Measurements from ENCODE around the gene CCDC137.

The CCDC137 gene

DNA sequence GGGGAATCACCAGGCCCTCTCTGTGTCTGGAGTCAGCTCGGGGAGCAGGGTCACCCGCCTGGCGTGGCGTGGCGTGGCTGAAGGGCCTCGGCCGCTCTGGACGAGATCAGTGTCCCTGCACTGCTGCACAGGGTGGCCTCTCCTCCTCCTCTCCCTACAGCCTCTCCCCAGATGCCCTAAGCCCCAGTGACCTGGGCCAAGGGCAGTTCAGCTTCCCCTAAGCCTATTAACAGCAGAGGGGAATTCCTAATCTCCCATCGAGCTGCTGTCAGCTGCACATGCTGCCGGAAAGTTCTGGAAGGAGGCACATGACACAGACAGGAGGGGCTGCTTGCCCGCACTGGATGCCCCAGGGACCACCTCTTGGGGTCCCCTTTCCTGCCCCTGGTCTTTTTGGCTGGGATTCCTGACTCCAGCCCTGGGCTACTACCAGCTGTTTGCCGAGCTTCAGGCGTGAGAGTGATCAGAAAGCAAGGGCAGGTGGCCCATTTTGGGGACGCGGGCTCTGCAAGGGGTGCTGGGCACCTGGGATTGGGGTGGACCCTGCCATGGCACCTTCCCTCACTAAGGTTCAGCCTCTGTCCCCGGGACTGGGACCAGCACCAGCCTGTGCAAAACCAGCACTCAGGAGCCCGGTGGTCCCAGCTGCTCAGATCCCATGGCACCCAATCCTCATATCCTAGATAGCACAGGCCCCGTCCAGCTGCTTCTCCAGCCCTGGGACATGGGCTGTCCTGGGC, 11.0 kb upstream of the CCDC137 start:
- H3K4me3 ChIP-seq (ENCODE audit: low read length): no peak overlapping the region
- no peak overlapping the region for H3K4me2 ChIP-seq (ENCODE audit: low read depth, low read length)
- H3K79me2 ChIP-seq (ENCODE audit: low read length): no peaks in the 10 kb centered on the region
- H4K20me1 ChIP-seq (ENCODE audit: insufficient read depth, low read length): no peaks in the 10 kb centered on the region
- no peak overlapping the region for H2AFZ ChIP-seq (ENCODE audit: low read length)
- H3K9ac ChIP-seq (ENCODE audit: low read length): no peak overlapping the region
- no peak overlapping the region for H3K27ac ChIP-seq (ENCODE audit: low read length)
- H3K9me3 ChIP-seq (replicated peaks; ENCODE audit: insufficient read depth, low read length): no peaks in the 10 kb centered on the region
- no peak for DNase-seq
- H3K4me1 ChIP-seq (ENCODE audit: low read length): 0 out of 2 replicates have a peak, but pooled peaks cover 6% of the 10 kb centered on the region
- H3K27me3 ChIP-seq (replicated peaks; ENCODE audit: insufficient read depth, low read length): no peaks in the 10 kb centered on the region
- H3F3A ChIP-seq (ENCODE audit: insufficient read depth, low read length): no peaks in the 10 kb centered on the region
- H3K36me3 ChIP-seq (replicated peaks; ENCODE audit: insufficient read depth, low read length): no peaks in the 10 kb centered on the region
- no peaks in the 10 kb centered on the region for H3K9me2 ChIP-seq (replicated peaks; ENCODE audit: insufficient read depth, low read length)
- TF ChIP-seq, protein P1, sequence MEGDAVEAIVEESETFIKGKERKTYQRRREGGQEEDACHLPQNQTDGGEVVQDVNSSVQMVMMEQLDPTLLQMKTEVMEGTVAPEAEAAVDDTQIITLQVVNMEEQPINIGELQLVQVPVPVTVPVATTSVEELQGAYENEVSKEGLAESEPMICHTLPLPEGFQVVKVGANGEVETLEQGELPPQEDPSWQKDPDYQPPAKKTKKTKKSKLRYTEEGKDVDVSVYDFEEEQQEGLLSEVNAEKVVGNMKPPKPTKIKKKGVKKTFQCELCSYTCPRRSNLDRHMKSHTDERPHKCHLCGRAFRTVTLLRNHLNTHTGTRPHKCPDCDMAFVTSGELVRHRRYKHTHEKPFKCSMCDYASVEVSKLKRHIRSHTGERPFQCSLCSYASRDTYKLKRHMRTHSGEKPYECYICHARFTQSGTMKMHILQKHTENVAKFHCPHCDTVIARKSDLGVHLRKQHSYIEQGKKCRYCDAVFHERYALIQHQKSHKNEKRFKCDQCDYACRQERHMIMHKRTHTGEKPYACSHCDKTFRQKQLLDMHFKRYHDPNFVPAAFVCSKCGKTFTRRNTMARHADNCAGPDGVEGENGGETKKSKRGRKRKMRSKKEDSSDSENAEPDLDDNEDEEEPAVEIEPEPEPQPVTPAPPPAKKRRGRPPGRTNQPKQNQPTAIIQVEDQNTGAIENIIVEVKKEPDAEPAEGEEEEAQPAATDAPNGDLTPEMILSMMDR (IDR thresholded peaks at IDR 0.05; ENCODE audit: low read length): no peak

DNA sequence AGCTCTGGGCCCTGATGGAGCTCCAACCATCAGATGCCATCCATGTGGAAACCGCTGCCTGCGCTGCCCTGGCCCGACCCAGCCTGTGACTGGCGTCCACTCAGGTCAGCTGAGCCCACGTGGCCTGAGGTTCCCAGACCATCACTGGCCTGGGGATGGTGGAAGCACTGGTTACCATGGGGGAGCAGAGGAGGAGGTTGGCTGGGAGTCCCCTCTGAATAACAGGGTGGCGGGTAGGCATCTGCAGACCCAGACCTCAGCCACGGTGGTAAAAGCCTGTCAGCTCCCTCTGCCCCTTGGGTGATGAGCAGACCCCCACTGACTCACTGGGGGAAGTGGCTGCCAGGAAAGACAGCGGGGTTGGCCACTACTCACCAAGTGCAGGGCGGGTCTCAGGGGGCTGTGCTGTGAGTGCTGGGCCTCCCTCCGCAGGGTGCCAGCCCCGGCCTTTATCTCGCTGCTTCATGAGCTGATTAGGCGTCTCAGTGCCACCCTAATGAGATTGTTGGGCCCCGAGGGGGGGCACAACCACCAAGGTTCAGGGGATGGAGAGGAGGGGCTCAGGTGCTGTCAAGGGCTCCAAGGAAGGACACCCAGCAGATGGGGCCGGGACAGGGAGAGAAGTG, 10.3 kb upstream of the CCDC137 start, which contains the start of gene PDE6G:
PDE6G (minus strand) TSS at position 425 of the 626 bp plus-strand sequence. CDS start 3,237 bp downstream, outside the sequence.
- TF ChIP-seq EZH2phosphoT487 (IDR thresholded peaks at IDR 0.05; ENCODE audit: low read length): no peak
- TF ChIP-seq, protein P1 (IDR thresholded peaks at IDR 0.05; ENCODE audit: low read length): no peak
- no peak for TF ChIP-seq EZH2 (optimal IDR thresholded peaks at IDR 0.05; ENCODE audit: low read depth, low read length)
- Histone ChIP-seq H3F3A (ENCODE audit: insufficient read depth, low read length) (no peaks in the 10 kb centered on the region), H3K27me3 (replicated peaks; ENCODE audit: insufficient read depth, low read length) (no peaks in the 10 kb centered on the region), H3K4me1 (ENCODE audit: low read length) (0 out of 2 replicates have a peak, but pooled peaks cover 6% of the 10 kb centered on the region), H3K36me3 (replicated peaks; ENCODE audit: insufficient read depth, low read length) (no peaks in the 10 kb centered on the region), H3K9me2 (replicated peaks; ENCODE audit: insufficient read depth, low read length) (no peaks in the 10 kb centered on the region), H3K27ac (ENCODE audit: low read length) (no peak within 1 kb of the TSS), H3K9ac (ENCODE audit: low read length) (no peak within 1 kb of the TSS), H3K4me3 (ENCODE audit: low read length) (no peak within 1 kb of the TSS), H3K79me2 (ENCODE audit: low read length) (no peaks in the 10 kb centered on the region), H2AFZ (ENCODE audit: low read length) (0 out of 2 replicates have a peak within 1 kb of the TSS, but pooled peaks have one; percentile 15), H3K9me3 (replicated peaks; ENCODE audit: insufficient read depth, low read length) (no peaks in the 10 kb centered on the region), H4K20me1 (ENCODE audit: insufficient read depth, low read length) (no peaks in the 10 kb centered on the region), H3K4me2 (ENCODE audit: low read depth, low read length) (no peak within 1 kb of the TSS)
- DNase-seq: no peak

DNA sequence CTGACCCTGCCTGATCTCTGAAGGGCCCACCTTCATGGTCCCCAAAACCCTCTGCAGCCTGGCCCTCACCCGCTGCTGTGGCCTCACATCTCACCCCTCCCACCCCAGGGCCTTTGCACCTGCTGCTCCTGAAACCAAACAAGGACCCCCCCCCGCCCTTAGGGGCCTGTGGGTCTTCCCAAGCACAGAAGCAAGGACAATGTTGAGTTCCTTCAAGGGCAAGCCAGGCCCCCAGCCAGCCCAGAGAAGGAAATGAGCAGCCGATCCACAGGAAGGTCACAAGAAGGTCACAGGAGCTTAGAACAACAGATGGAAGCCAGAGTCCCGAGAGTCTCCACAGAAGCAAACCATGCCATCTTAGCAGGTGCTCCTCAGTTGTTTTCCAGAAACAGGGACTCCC, 9.7 kb upstream of the CCDC137 start:
- H3K4me1 ChIP-seq (ENCODE audit: low read length): 0 out of 2 replicates have a peak, but pooled peaks cover 6% of the 10 kb centered on the region
- H3K9me2 ChIP-seq (replicated peaks; ENCODE audit: insufficient read depth, low read length): no peaks in the 10 kb centered on the region
- H2AFZ ChIP-seq (ENCODE audit: low read length): 0 out of 2 replicates have a peak overlapping the region, but pooled peaks have one; percentile 15
- peak; percentile 17 for DNase-seq
- no peak overlapping the region for H3K4me3 ChIP-seq (ENCODE audit: low read length)
- H3F3A ChIP-seq (ENCODE audit: insufficient read depth, low read length): no peaks in the 10 kb centered on the region
- no peak overlapping the region for H3K4me2 ChIP-seq (ENCODE audit: low read depth, low read length)
- no peak overlapping the region for H3K27ac ChIP-seq (ENCODE audit: low read length)
- no peak overlapping the region for H3K9ac ChIP-seq (ENCODE audit: low read length)
- no peaks in the 10 kb centered on the region for H3K27me3 ChIP-seq (replicated peaks; ENCODE audit: insufficient read depth, low read length)
- H3K79me2 ChIP-seq (ENCODE audit: low read length): no peaks in the 10 kb centered on the region
- H3K9me3 ChIP-seq (replicated peaks; ENCODE audit: insufficient read depth, low read length): no peaks in the 10 kb centered on the region
- H4K20me1 ChIP-seq (ENCODE audit: insufficient read depth, low read length): no peaks in the 10 kb centered on the region
- H3K36me3 ChIP-seq (replicated peaks; ENCODE audit: insufficient read depth, low read length): no peaks in the 10 kb centered on the region
- TF ChIP-seq EZH2 (optimal IDR thresholded peaks at IDR 0.05; ENCODE audit: low read depth, low read length): no peak
- TF ChIP-seq, protein P1 (IDR thresholded peaks at IDR 0.05; ENCODE audit: low read length): no peak
- TF ChIP-seq EZH2phosphoT487 (IDR thresholded peaks at IDR 0.05; ENCODE audit: low read length): no peak
